GM10248 (cell line): ENCODE data around the gene LEUTX.

Source experiments
- CTCF ChIA-PET: fragments of 300-600 bp; sonication (Branson Sonifier 250); formaldehyde crosslinking; extraction: SDS; loops from one replicate; lab custom pipeline; 2021; ENCODE audit warnings: antibody characterized with exemption; lab: Yijun Ruan, JAX
- POLR2A ChIA-PET: fragments of 350-650 bp; sonication (Branson Sonifier 250); formaldehyde crosslinking; extraction: SDS; loops from one replicate; lab custom pipeline; 2020; ENCODE audit warnings: antibody characterized with exemption; lab: Yijun Ruan, JAX
- DNase-seq: peaks from one replicate; pipeline ENCODE4 v3.0.0; 2012; ENCODE audit errors: extremely low spot score
- CTCF ChIP-seq: IDR thresholded peaks from 2 replicates; pipeline ENCODE4 v1.5.1; 2012; ENCODE audit warnings: mild to moderate bottlenecking, low read depth; ENCODE audit errors: extremely low read depth, missing control alignments, control extremely low read depth

The LEUTX gene, protein sequence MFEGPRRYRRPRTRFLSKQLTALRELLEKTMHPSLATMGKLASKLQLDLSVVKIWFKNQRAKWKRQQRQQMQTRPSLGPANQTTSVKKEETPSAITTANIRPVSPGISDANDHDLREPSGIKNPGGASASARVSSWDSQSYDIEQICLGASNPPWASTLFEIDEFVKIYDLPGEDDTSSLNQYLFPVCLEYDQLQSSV

GRCh38 chr19:39778763-39779162 is at the start of gene LEUTX:
TSS of gene LEUTX (plus strand) at chr19:39778854. CDS start at chr19:39778921, 67 bp downstream.
- peak; percentile 21 for DNase-seq
- POLR2A ChIA-PET, result no interaction called here
- CTCF ChIA-PET, result interaction anchor here (0.6 to 4.6 kb wide), 2 partner anchors 11 to 14 kb away, joined by 3 to 19 read pairs; no protein-coding TSS in a partner anchor
- TF ChIP-seq CTCF, result no peak

DNA sequence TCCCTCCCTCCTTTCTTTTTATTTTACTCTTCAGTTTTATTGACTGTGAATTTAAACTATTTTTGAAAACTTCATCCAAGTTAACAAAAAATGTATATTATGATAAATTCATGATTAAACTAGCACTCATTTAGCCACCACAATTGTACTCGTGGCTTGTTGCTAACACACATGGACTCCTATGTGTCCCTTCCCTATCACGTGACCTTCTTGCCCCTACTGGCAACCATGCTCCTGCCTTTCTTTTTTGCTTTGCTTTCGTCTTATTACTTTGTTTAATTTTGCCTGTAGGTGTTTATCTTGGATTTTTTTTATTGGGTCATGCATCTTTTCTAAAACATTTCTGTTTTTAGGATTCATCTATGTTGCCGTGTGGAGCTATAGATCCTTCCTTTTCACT is 49.1 kb upstream of the LEUTX start:
- ChIA-PET POLR2A (no interaction called here), CTCF (interaction anchor here (1.8 kb wide), 1 partner anchor 35 kb away, joined by 3 read pairs; no protein-coding TSS in a partner anchor)
- no peak for DNase-seq
- no peak for TF ChIP-seq CTCF

GRCh38 chr19:39731685-39732084 is 47.0 kb upstream of the LEUTX start:
- no peak for TF ChIP-seq CTCF
- CTCF ChIA-PET, result interaction anchor here (1.1 kb wide), 1 partner anchor 25 kb away, joined by 3 read pairs; no protein-coding TSS in a partner anchor
- no peak for DNase-seq
- POLR2A ChIA-PET, result no interaction called here

DNA sequence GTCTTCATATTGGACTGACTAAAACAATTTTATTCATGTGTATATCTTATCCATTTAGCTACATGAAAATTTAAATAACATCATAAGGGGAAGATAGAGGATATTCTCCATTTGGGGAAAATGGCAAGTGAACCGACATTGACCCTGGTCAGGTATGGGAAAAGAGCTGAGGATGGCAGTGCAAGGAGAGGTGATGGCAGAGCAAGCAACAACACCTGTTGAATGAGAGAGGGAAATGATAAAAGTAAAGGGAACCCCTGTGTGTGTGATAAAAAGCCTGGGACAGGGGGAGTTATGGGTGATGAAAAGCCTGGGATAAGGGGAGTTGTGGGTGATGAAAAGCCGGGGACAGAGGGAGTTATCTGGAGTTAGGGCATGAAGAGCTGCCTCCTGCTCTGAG is 44.8 kb upstream of the LEUTX start:
- CTCF ChIA-PET, result interaction anchor here (0.7 to 1.7 kb wide), 3 partner anchors 18 to 111 kb away, joined by 3 to 9 read pairs (median 5); no protein-coding TSS in a partner anchor
- DNase-seq, result no peak
- TF ChIP-seq CTCF, result no peak
- POLR2A ChIA-PET, result no interaction called here

- TF ChIP-seq CTCF, result no peak
- ChIA-PET POLR2A (no interaction called here), CTCF (interaction anchor here (0.7 to 1.0 kb wide), 3 partner anchors 34 to 57 kb away, joined by 3 read pairs; no protein-coding TSS in a partner anchor)
- DNase-seq, result no peak
Measured at GRCh38 chr19:39735688-39736087, 43.0 kb upstream of the LEUTX start.

GRCh38 chr19:39736088-39736487 is 42.6 kb upstream of the LEUTX start:
- no peak for DNase-seq
- ChIA-PET POLR2A (no interaction called here), CTCF (interaction anchor here (0.7 to 1.0 kb wide), 2 partner anchors 34 to 57 kb away, joined by 3 read pairs; no protein-coding TSS in a partner anchor)
- no peak for TF ChIP-seq CTCF
